ENCODE results near the gene BPGM.

GRCh38 chr7:134645935-134646334 is 718 bp upstream of the BPGM start:
- no peak for TF ChIP-seq EZH2 (IDR thresholded peaks at IDR 0.05)
- no peak for TF ChIP-seq FOXP2 (optimal IDR thresholded peaks at IDR 0.05; ENCODE audit: control extremely low read depth, extremely low read length, insufficient read depth)
